ENCODE data around the gene XAB2. TPM values are rescaled to one million over a fixed set of nuclear protein-coding genes. Genes with fewer than 3 reads are reported as not detected.

Gene XAB2
- total RNA-seq, 1 experiment from 2014 or later = 48.0 TPM

- Histone ChIP-seq H2BK120ac (ENCODE audit: low read depth, low read length, poor library complexity, severe bottlenecking) (no peak overlapping the region), H3K4me2 (ENCODE audit: insufficient read depth, insufficient read length, low read length) (no peak overlapping the region), H2BK5ac (ENCODE audit: insufficient read length, low read length) (no peak overlapping the region), H4K8ac (replicated peaks; ENCODE audit: insufficient read length, low read depth, low read length) (no peak overlapping the region), H2AFZ (ENCODE audit: low read length) (no peak overlapping the region), H3K79me1 (ENCODE audit: insufficient read depth, low read depth, low read length, poor library complexity, severe bottlenecking) (no peaks in the 10 kb centered on the region), H3K79me2 (ENCODE audit: insufficient read depth, low read length) (no peaks in the 10 kb centered on the region), H2BK15ac (ENCODE audit: low read depth, low read length) (no peak overlapping the region), H3K23ac (ENCODE audit: insufficient read length, low read depth, low read length) (no peak overlapping the region), H3K23me2 (ENCODE audit: insufficient read length, low read depth, low read length, poor library complexity, severe bottlenecking) (no peaks in the 10 kb centered on the region), H3K4me1 (ENCODE audit: insufficient read depth, low read length) (no peaks in the 10 kb centered on the region), H3K18ac (ENCODE audit: insufficient read length, low read depth, low read length) (no peak overlapping the region), H2AK5ac (ENCODE audit: insufficient read length, low read length) (no peak overlapping the region), H3T11ph (ENCODE audit: low read length) (no peak overlapping the region), H3K56ac (ENCODE audit: insufficient read length, low read depth, low read length) (no peak overlapping the region), H4K5ac (ENCODE audit: insufficient read length, low read depth, low read length) (no peak overlapping the region), H3K9me3 (ENCODE audit: control insufficient read depth, low read depth, low read length) (no peaks in the 10 kb centered on the region), H3K27ac (ENCODE audit: insufficient read length, low read depth, low read length) (no peak overlapping the region), H4K91ac (ENCODE audit: insufficient read length, low read depth, low read length) (no peak overlapping the region), H3K14ac (ENCODE audit: insufficient read depth, low read length) (no peak overlapping the region), H2BK12ac (ENCODE audit: insufficient read length, low read depth, low read length) (no peak overlapping the region), H4K20me1 (ENCODE audit: control insufficient read depth, insufficient read depth, insufficient read length) (no peaks in the 10 kb centered on the region), H2BK20ac (ENCODE audit: low read depth, low read length, poor library complexity, severe bottlenecking) (no peak overlapping the region), H3K27me3 (ENCODE audit: insufficient read depth, low read length) (no peaks in the 10 kb centered on the region; the same call in 1 of the 2 replicates), H3K9ac (ENCODE audit: extremely low read depth, insufficient read length, low read length) (no peak overlapping the region), H3K4ac (ENCODE audit: low read depth, low read length) (no peak overlapping the region)
- H3K4me3 Mint-ChIP-seq = no peak overlapping the region; a peak in 1 of 5 replicates
- TF ChIP-seq, protein P1, sequence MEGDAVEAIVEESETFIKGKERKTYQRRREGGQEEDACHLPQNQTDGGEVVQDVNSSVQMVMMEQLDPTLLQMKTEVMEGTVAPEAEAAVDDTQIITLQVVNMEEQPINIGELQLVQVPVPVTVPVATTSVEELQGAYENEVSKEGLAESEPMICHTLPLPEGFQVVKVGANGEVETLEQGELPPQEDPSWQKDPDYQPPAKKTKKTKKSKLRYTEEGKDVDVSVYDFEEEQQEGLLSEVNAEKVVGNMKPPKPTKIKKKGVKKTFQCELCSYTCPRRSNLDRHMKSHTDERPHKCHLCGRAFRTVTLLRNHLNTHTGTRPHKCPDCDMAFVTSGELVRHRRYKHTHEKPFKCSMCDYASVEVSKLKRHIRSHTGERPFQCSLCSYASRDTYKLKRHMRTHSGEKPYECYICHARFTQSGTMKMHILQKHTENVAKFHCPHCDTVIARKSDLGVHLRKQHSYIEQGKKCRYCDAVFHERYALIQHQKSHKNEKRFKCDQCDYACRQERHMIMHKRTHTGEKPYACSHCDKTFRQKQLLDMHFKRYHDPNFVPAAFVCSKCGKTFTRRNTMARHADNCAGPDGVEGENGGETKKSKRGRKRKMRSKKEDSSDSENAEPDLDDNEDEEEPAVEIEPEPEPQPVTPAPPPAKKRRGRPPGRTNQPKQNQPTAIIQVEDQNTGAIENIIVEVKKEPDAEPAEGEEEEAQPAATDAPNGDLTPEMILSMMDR (conservative IDR thresholded peaks at IDR 0.05) = peak; percentile 61
- H3K27ac Mint-ChIP-seq = 0 out of 7 replicates have a peak overlapping the region, but pooled peaks of 1 of the 3 experiments have one; percentile 48
- H3K27me3 Mint-ChIP-seq (ENCODE audit: low read depth) = peaks cover 3% of the 10 kb centered on the region
- peak; percentile 51 for DNase-seq
- H3K36me3 Mint-ChIP-seq (ENCODE audit: insufficient read depth in 1 of 3, low read depth in 3 of 3) = peaks cover 9 to 26% (median 17%) of the 10 kb centered on the region in 3 experiments
- peaks cover 0 to 11% of the 10 kb centered on the region in 2 experiments; a peak in 2 of 4 replicates for H3K4me1 Mint-ChIP-seq
- H3K9me3 Mint-ChIP-seq = no peaks in the 10 kb centered on the region; a peak in 1 of 5 replicates
- WGBS (ENCODE audit: extremely low coverage, insufficient read length, low lambda C conversion rate) = no CpG with 5 or more reads among the region's 43 CpGs
These were observed 12.2 kb upstream of the XAB2 start for GRCh38 chr19:7641290-7642276.

Measured in H9 (cell line).